H9 (cell line): ENCODE measurements around the gene MITF. TPM values are rescaled to one million over a fixed set of nuclear protein-coding genes. Genes with fewer than 3 reads are reported as not detected.

Source experiments
- DNase-seq: peaks from one replicate; pipeline ENCODE4 v3.0.0-alpha.2; 2017
- H2AFZ ChIP-seq: one replicate; pipeline ENCODE4 v1.6.1; 2013; ENCODE audit warnings: mild to moderate bottlenecking, low read length, control low read depth, moderate library complexity
- H2AK5ac ChIP-seq: 2 replicates; pipeline ENCODE4 v1.6.1; 2013; ENCODE audit warnings: low read length, control low read depth, mixed read lengths; ENCODE audit not compliant: insufficient read length
- H2BK120ac ChIP-seq: one replicate; pipeline ENCODE4 v1.6.1; 2013; ENCODE audit warnings: low read depth, mild to moderate bottlenecking, low read length, control low read depth, inconsistent platforms; ENCODE audit not compliant: poor library complexity, severe bottlenecking
- H2BK12ac ChIP-seq: 2 replicates; pipeline ENCODE4 v1.6.1; 2013; ENCODE audit warnings: low read length, control low read depth, mixed read lengths, low read depth; ENCODE audit not compliant: insufficient read length
- H2BK15ac ChIP-seq: 2 replicates; pipeline ENCODE4 v1.6.1; 2013; ENCODE audit warnings: low read depth, low read length, control low read depth
- H2BK20ac ChIP-seq: one replicate; pipeline ENCODE4 v1.6.1; 2013; ENCODE audit warnings: low read depth, mild to moderate bottlenecking, low read length, control low read depth, inconsistent platforms; ENCODE audit not compliant: poor library complexity, severe bottlenecking
- H2BK5ac ChIP-seq: 2 replicates; pipeline ENCODE4 v1.6.1; 2013; ENCODE audit warnings: low read length, control low read depth, mixed read lengths; ENCODE audit not compliant: insufficient read length
- H3K14ac ChIP-seq: 2 replicates; pipeline ENCODE4 v1.6.1; 2013; ENCODE audit warnings: low read length, control low read depth; ENCODE audit not compliant: insufficient read depth
- H3K18ac ChIP-seq: 2 replicates; pipeline ENCODE4 v1.6.1; 2013; ENCODE audit warnings: low read depth, mild to moderate bottlenecking, mixed read lengths, low read length, control low read depth; ENCODE audit not compliant: insufficient read length
- H3K23ac ChIP-seq: 2 replicates; pipeline ENCODE4 v1.6.1; 2013; ENCODE audit warnings: low read length, control low read depth, mixed read lengths, low read depth; ENCODE audit not compliant: insufficient read length
- H3K23me2 ChIP-seq: 2 replicates; pipeline ENCODE4 v1.6.1; 2013; ENCODE audit warnings: low read depth, mild to moderate bottlenecking, mixed read lengths, low read length, control low read depth; ENCODE audit not compliant: insufficient read length, poor library complexity, severe bottlenecking
- H3K27ac ChIP-seq: 2 replicates; pipeline ENCODE4 v1.5.1; 2013; ENCODE audit warnings: low read length, control low read depth, mixed read lengths, low read depth; ENCODE audit not compliant: insufficient read length
- H3K27me3 ChIP-seq: 2 replicates; pipeline ENCODE4 v1.6.1; 2013; ENCODE audit warnings: low read length, control low read depth, inconsistent platforms; ENCODE audit not compliant: insufficient read depth
- H3K4ac ChIP-seq: 2 replicates; pipeline ENCODE4 v1.6.1; 2013; ENCODE audit warnings: low read depth, mild to moderate bottlenecking, control low read depth, inconsistent platforms, low read length, moderate library complexity
- H3K4me1 ChIP-seq: 2 replicates; pipeline ENCODE4 v1.6.1; 2013; ENCODE audit warnings: low read length, control low read depth, inconsistent platforms; ENCODE audit not compliant: insufficient read depth
- H3K4me2 ChIP-seq: 2 replicates; pipeline ENCODE4 v1.6.1; 2013; ENCODE audit warnings: low read length, control low read depth, mixed read lengths; ENCODE audit not compliant: insufficient read length, insufficient read depth
- H3K56ac ChIP-seq: 2 replicates; pipeline ENCODE4 v1.6.1; 2013; ENCODE audit warnings: low read depth, mild to moderate bottlenecking, mixed read lengths, low read length, control low read depth; ENCODE audit not compliant: insufficient read length
- H3K79me1 ChIP-seq: 2 replicates; pipeline ENCODE4 v1.6.1; 2013; ENCODE audit warnings: low read depth, mild to moderate bottlenecking, moderate library complexity, low read length, control low read depth, inconsistent platforms; ENCODE audit not compliant: insufficient read depth, poor library complexity, severe bottlenecking
- H3K79me2 ChIP-seq: 2 replicates; pipeline ENCODE4 v1.6.1; 2013; ENCODE audit warnings: low read length, control low read depth, inconsistent platforms; ENCODE audit not compliant: insufficient read depth
- H3K9ac ChIP-seq: 2 replicates; pipeline ENCODE4 v1.6.1; 2013; ENCODE audit warnings: low read length, control low read depth, mixed read lengths; ENCODE audit not compliant: insufficient read length; ENCODE audit errors: extremely low read depth
- H3K9me3 ChIP-seq: one replicate; pipeline ENCODE4 v1.6.1; 2013; ENCODE audit warnings: low read depth, low read length, inconsistent platforms; ENCODE audit not compliant: control insufficient read depth
- H3T11ph ChIP-seq: one replicate; pipeline ENCODE4 v1.6.1; 2013; ENCODE audit warnings: mild to moderate bottlenecking, low read length, control low read depth, inconsistent platforms
- H4K20me1 ChIP-seq: one replicate; pipeline ENCODE4 v1.6.1; 2013; ENCODE audit not compliant: control insufficient read depth, insufficient read length, insufficient read depth
- H4K5ac ChIP-seq: 2 replicates; pipeline ENCODE4 v1.6.1; 2013; ENCODE audit warnings: low read depth, mild to moderate bottlenecking, mixed read lengths, low read length, control low read depth; ENCODE audit not compliant: insufficient read length
- H4K8ac ChIP-seq: replicated peaks from 2 replicates; pipeline ENCODE4 v1.6.1; 2013; ENCODE audit warnings: low read length, control low read depth, mixed read lengths, low read depth; ENCODE audit not compliant: insufficient read length
- H4K91ac ChIP-seq: 2 replicates; pipeline ENCODE4 v1.6.1; 2013; ENCODE audit warnings: low read depth, mild to moderate bottlenecking, moderate library complexity, mixed read lengths, low read length, control low read depth; ENCODE audit not compliant: insufficient read length
- H3K27ac Mint-ChIP-seq, 3 experiments: 2 replicates in 2 of 3; 3 replicates in 1 of 3; pipeline ENCODE4 v1.8.0; 2020 to 2021; ENCODE audit warnings: mixed read lengths in 3 of 3, mild to moderate bottlenecking in 1 of 3, moderate library complexity in 1 of 3
- H3K27me3 Mint-ChIP-seq: 2 replicates; pipeline ENCODE4 v1.8.0; 2021; ENCODE audit warnings: low read depth, mild to moderate bottlenecking, moderate library complexity, mixed read lengths
- H3K36me3 Mint-ChIP-seq, 3 experiments: 2 replicates in 2 of 3; 3 replicates in 1 of 3; pipeline ENCODE4 v1.8.0; 2020 to 2021; ENCODE audit warnings: low read depth in 3 of 3, mixed read lengths in 3 of 3; ENCODE audit not compliant: insufficient read depth in 1 of 3
- H3K4me1 Mint-ChIP-seq, 2 experiments: 2 replicates each; pipeline ENCODE4 v1.8.0; 2020; ENCODE audit warnings: mixed read lengths in 2 of 2
- H3K4me3 Mint-ChIP-seq, 2 experiments: 2 replicates in 1 of 2; 3 replicates in 1 of 2; pipeline ENCODE4 v1.8.0; 2020 to 2021; ENCODE audit warnings: mild to moderate bottlenecking in 2 of 2, mixed read lengths in 2 of 2, moderate library complexity in 1 of 2
- H3K9me3 Mint-ChIP-seq, 2 experiments: 2 replicates in 1 of 2; 3 replicates in 1 of 2; pipeline ENCODE4 v1.8.0; 2020; ENCODE audit warnings: mild to moderate bottlenecking in 2 of 2, mixed read lengths in 2 of 2, moderate library complexity in 1 of 2
- WGBS: extraction: QIAGEN DNeasy Blood & Tissue Kit; methylation state at CpG from one replicate; pipeline ENCODE4 v1.1.7; 2013; ENCODE audit warnings: missing lambda C conversion rate, low lambda C conversion rate, mixed read lengths; ENCODE audit not compliant: insufficient read length; ENCODE audit errors: extremely low coverage; 5-methylcytosine and 5-hydroxymethylcytosine counted together
- total RNA-seq: library from RNA; stranded (reverse); gene quantifications from 2 replicates; pipeline ENCODE4 v1.2.1, GENCODE V29; 2021
- TF ChIP-seq, protein P1 (sequence below): fragments of 200-600 bp; sonication (generic); conservative IDR thresholded peaks from 3 replicates; pipeline ENCODE4 v1.8.0; 2021; ENCODE audit warnings: antibody characterized with exemption, mild to moderate bottlenecking

The MITF gene
- total RNA-seq, 1 experiment from 2014 or later: 0.81 TPM

DNA sequence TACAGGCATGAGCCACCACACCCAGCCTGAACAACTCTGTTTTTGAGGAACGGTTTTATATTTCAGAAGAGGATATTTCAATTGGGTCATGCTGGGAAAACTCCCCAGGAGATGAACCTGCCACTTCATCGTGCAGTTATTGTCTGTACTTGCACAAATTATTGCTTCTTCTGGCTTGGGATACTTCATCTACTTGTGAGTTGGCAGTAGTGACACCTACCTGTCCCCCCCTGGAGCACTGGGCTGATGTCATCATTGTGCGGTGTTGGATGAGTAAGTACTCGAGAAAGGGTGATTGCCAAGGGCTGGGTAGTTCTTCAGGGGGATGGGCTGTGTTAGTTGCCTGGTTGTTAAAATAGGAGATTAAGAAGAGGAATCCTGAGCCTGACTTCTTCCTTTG, 175.1 kb downstream of the MITF start:
- no peak overlapping the region for H3K4me2 ChIP-seq
- peaks cover 3 to 9% (median 7%) of the 10 kb centered on the region in 3 experiments for H3K36me3 Mint-ChIP-seq
- H3K18ac ChIP-seq: no peak overlapping the region
- H3K4me3 Mint-ChIP-seq: no peak overlapping the region
- H3K14ac ChIP-seq: no peak overlapping the region
- no peak overlapping the region for H2BK120ac ChIP-seq
- no peak overlapping the region for H3K56ac ChIP-seq
- H3K27me3 ChIP-seq: no peaks in the 10 kb centered on the region
- H3K9ac ChIP-seq: no peak overlapping the region
- peaks cover 2% of the 10 kb centered on the region; the same call in 1 of the 2 replicates for H3K27me3 Mint-ChIP-seq
- H4K91ac ChIP-seq: no peak overlapping the region
- H3T11ph ChIP-seq: no peak overlapping the region
- no peaks in the 10 kb centered on the region for H4K20me1 ChIP-seq
- TF ChIP-seq, protein P1, sequence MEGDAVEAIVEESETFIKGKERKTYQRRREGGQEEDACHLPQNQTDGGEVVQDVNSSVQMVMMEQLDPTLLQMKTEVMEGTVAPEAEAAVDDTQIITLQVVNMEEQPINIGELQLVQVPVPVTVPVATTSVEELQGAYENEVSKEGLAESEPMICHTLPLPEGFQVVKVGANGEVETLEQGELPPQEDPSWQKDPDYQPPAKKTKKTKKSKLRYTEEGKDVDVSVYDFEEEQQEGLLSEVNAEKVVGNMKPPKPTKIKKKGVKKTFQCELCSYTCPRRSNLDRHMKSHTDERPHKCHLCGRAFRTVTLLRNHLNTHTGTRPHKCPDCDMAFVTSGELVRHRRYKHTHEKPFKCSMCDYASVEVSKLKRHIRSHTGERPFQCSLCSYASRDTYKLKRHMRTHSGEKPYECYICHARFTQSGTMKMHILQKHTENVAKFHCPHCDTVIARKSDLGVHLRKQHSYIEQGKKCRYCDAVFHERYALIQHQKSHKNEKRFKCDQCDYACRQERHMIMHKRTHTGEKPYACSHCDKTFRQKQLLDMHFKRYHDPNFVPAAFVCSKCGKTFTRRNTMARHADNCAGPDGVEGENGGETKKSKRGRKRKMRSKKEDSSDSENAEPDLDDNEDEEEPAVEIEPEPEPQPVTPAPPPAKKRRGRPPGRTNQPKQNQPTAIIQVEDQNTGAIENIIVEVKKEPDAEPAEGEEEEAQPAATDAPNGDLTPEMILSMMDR: no peak
- H3K79me1 ChIP-seq: no peaks in the 10 kb centered on the region
- no peak overlapping the region for H4K5ac ChIP-seq
- H2BK5ac ChIP-seq: no peak overlapping the region
- H3K4me1 Mint-ChIP-seq: no peaks in the 10 kb centered on the region
- H2AFZ ChIP-seq: no peak overlapping the region
- no peak overlapping the region for H3K27ac ChIP-seq
- H3K9me3 Mint-ChIP-seq: peaks cover 11 to 26% of the 10 kb centered on the region in 2 experiments
- H3K4me1 ChIP-seq: no peaks in the 10 kb centered on the region
- H2AK5ac ChIP-seq: no peak overlapping the region
- no peak overlapping the region for H2BK12ac ChIP-seq
- no peak overlapping the region for H3K27ac Mint-ChIP-seq
- H3K9me3 ChIP-seq: no peaks in the 10 kb centered on the region
- no peak overlapping the region for H3K4ac ChIP-seq
- H2BK15ac ChIP-seq: no peak overlapping the region
- no peak overlapping the region for H4K8ac ChIP-seq
- no peak overlapping the region for H2BK20ac ChIP-seq
- DNase-seq: no peak
- WGBS: no CpG with 5 or more reads among the region's 4 CpGs
- no peaks in the 10 kb centered on the region for H3K23me2 ChIP-seq
- no peak overlapping the region for H3K23ac ChIP-seq
- H3K79me2 ChIP-seq: no peaks in the 10 kb centered on the region
